HG03175 (cell line): ENCODE results near the gene PMIS2.

ENCODE experiments used
- ATAC-seq: cut with Tn5 transposase; IDR thresholded peaks from one replicate; pipeline ENCODE4 v1.9.1; 2021; ENCODE audit warnings: mild to moderate bottlenecking, moderate library complexity; ENCODE audit not compliant: unreplicated experiment

PMIS2 gene

GRCh38 chr19:35556025-35556590 lies 29.9 kb upstream of the PMIS2 start:
- no peak for ATAC-seq

GRCh38 chr19:35556846-35557538 lies 29.0 kb upstream of the PMIS2 start:
- no peak for ATAC-seq

- ATAC-seq = no peak
Observed at GRCh38 chr19:35557539-35558399, 28.2 kb upstream of the PMIS2 start.

GRCh38 chr19:35558400-35559280 lies 27.3 kb upstream of the PMIS2 start:
- ATAC-seq = no peak

- peak; percentile 77 for ATAC-seq
Observed at GRCh38 chr19:35559281-35559659, 26.7 kb upstream of the PMIS2 start.

GRCh38 chr19:35559781-35560180 lies 26.2 kb upstream of the PMIS2 start:
- ATAC-seq = no peak

- ATAC-seq = no peak
Observed at GRCh38 chr19:35560271-35560670, 25.7 kb upstream of the PMIS2 start.

- ATAC-seq = no peak
Observed at GRCh38 chr19:35560677-35561076, 25.3 kb upstream of the PMIS2 start.

- ATAC-seq = no peak
Observed at GRCh38 chr19:35561436-35561835, 24.5 kb upstream of the PMIS2 start.

GRCh38 chr19:35562336-35562735 lies 23.6 kb upstream of the PMIS2 start:
- ATAC-seq = no peak

GRCh38 chr19:35562776-35563175 lies 23.2 kb upstream of the PMIS2 start:
- ATAC-seq = no peak

- ATAC-seq = no peak
Observed at GRCh38 chr19:35563207-35563829, 22.7 kb upstream of the PMIS2 start, which contains the start of gene ATP4A. Gene ATP4A, minus strand, starts transcription at chr19:35563658. Its CDS starts 29 bp downstream, at chr19:35563629.

GRCh38 chr19:35565016-35565856 lies 20.7 kb upstream of the PMIS2 start:
- no peak for ATAC-seq

GRCh38 chr19:35566738-35567137 lies 19.2 kb upstream of the PMIS2 start:
- ATAC-seq = no peak

- no peak for ATAC-seq
Observed at GRCh38 chr19:35569281-35569781, 16.6 kb upstream of the PMIS2 start.

- no peak for ATAC-seq
Observed at GRCh38 chr19:35571406-35571965, 14.5 kb upstream of the PMIS2 start.

GRCh38 chr19:35577918-35578317 lies 8.1 kb upstream of the PMIS2 start:
- no peak for ATAC-seq

- ATAC-seq = no peak
Observed at GRCh38 chr19:35578707-35579106, 7.3 kb upstream of the PMIS2 start.

GRCh38 chr19:35582760-35583159 lies 3.2 kb upstream of the PMIS2 start:
- no peak for ATAC-seq
